Activated T-cell treated with anti-CD3 and anti-CD28 coated beads, Interleukin-2, amount 50 U/mL, for 4 hours (primary cell): ENCODE data around the gene ANTKMT. TPM values are rescaled to one million over a fixed set of nuclear protein-coding genes. Genes with fewer than 3 reads are reported as not detected.
"Not testable (repeated sequence)": the region's sequence is repeated elsewhere in the genome, so short reads cannot be mapped to it uniquely, and the experiment has no call there.

ENCODE experiments used
- ATAC-seq, 2 donors: fragments of 200-7000 bp; cut with Tn5 transposase; one replicate each; pipeline ENCODE4 v1.10.0; 2021
- DNase-seq: peaks from one replicate; pipeline ENCODE4 v3.0.0-alpha.2; 2020
- H3K27me3 Mint-ChIP-seq: one replicate; pipeline ENCODE4 v1.8.0; 2021; ENCODE audit warnings: low read depth, mixed read lengths
- H3K36me3 Mint-ChIP-seq: one replicate; pipeline ENCODE4 v1.8.0; 2022; ENCODE audit warnings: mixed read lengths; ENCODE audit not compliant: insufficient read depth
- H3K4me1 Mint-ChIP-seq: one replicate; pipeline ENCODE4 v1.8.0; 2021; ENCODE audit warnings: low read depth, mixed read lengths
- H3K4me3 Mint-ChIP-seq: one replicate; pipeline ENCODE4 v1.8.0; 2021; ENCODE audit warnings: mild to moderate bottlenecking, moderate library complexity, mixed read lengths
- H3K9me3 Mint-ChIP-seq: one replicate; pipeline ENCODE4 v1.8.0; 2021; ENCODE audit warnings: mixed read lengths
- total RNA-seq, 3 donors: library from RNA; stranded (reverse); gene quantifications; one replicate each; pipeline ENCODE4 v1.2.1, GENCODE V29; 2021

The ANTKMT gene
- total RNA-seq, 3 donors from 2014 or later: 66.0 to 75.0 (median 67.8) TPM

DNA sequence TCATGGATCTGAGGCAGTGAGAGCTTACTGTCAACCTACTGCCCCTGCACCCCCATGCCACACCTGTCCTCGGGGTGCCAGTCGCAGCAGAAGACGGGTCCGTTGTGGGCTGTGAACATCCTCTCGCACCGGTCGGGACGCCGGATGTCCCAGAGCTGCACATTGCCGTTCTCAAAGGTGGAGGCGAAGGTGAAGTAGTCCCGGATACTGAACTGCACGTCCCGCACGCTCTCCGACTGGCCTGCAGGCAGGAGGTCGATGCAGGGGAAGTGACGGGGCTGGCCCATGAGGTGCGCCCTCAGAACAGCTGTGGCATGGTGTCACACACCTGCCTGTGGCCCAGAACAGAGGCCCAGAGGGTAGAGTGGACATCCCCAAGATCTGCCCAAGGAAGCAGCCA lies 33.4 kb upstream of the ANTKMT start:
- H3K36me3 Mint-ChIP-seq: peaks cover 2% of the 10 kb centered on the region
- H3K4me3 Mint-ChIP-seq: no peak overlapping the region
- H3K4me1 Mint-ChIP-seq: peaks cover 22% of the 10 kb centered on the region
- no peak for ATAC-seq
- no peaks in the 10 kb centered on the region for H3K27me3 Mint-ChIP-seq
- no peaks in the 10 kb centered on the region for H3K9me3 Mint-ChIP-seq
- no peak for DNase-seq

- ATAC-seq (no peak), DNase-seq (no peak)
- peak overlapping the region; percentile 92 for H3K4me3 Mint-ChIP-seq
- no peaks in the 10 kb centered on the region for H3K9me3 Mint-ChIP-seq
- H3K36me3 Mint-ChIP-seq: no peaks in the 10 kb centered on the region
- H3K27me3 Mint-ChIP-seq: no peaks in the 10 kb centered on the region
- peaks cover 22% of the 10 kb centered on the region for H3K4me1 Mint-ChIP-seq
Observed at GRCh38 chr16:689175-689897, 31.6 kb upstream of the ANTKMT start.

DNA sequence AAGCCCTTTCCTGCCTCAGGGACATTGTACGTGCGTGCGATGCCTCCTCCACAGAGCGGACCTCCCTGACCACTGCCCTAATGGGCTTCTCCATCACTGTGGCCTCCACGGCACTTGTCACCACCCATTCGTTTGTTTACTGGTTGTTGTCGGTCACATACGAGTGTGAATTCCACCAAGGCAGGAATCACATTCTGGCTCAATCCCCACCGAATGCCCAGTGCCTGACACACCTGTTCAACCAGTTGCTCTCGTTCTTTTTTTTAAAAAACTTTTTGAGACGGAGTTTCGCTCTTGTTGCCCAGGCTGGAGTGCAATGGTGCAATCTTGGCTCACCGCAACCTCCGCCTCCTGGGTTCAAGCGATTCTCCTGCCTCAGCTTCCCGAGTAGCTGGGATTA lies 29.7 kb upstream of the ANTKMT start:
- Mint-ChIP-seq H3K4me3 (peak overlapping the region; percentile 62), H3K4me1 (peaks cover 28% of the 10 kb centered on the region)
- not testable (repeated sequence) for ATAC-seq, H3K36me3 Mint-ChIP-seq, H3K27me3 Mint-ChIP-seq, H3K9me3 Mint-ChIP-seq, DNase-seq

DNA sequence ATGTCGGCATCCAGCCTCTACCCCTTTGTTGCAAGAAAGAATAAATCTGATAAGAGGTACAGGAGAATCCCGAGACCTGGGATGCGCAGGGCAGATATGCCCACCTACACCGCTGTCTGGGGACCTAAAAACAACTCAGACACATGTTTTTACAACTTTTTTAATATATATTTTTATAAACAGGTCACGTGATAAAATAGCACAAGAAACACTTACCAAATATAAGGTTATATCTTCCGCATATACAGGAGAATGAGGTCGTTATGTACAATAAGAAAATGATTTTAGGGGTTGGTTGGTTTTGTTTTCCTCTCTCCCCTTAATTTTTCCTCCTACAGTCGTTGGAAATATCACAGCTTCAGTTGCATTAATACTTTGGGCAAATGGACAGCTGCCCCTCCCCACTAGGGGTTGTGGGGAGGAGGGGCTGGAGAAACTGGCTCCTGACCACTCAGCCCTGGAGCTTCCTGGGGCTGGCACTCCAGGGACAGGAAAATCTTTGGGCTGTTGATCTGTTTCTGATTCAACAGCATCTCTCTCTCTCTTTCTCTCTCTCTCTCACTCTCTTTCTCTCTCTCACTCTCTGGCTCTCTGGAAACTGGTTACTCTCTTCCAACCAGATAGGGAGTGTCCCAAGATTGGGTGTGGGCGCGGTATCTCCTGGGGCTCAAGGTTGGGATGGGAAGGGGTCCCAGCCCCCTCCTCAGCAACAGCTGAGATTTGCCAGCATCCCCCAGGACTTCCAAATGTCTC lies 28.4 kb upstream of the ANTKMT start:
- H3K4me1 Mint-ChIP-seq: peaks cover 32% of the 10 kb centered on the region
- peaks cover 2% of the 10 kb centered on the region for H3K27me3 Mint-ChIP-seq
- DNase-seq (no peak), ATAC-seq (no peak)
- H3K36me3 Mint-ChIP-seq: no peaks in the 10 kb centered on the region
- H3K9me3 Mint-ChIP-seq: no peaks in the 10 kb centered on the region
- peak overlapping the region; percentile 45 for H3K4me3 Mint-ChIP-seq

GRCh38 chr16:693364-693763 lies 27.6 kb upstream of the ANTKMT start:
- Mint-ChIP-seq H3K4me1 (peaks cover 32% of the 10 kb centered on the region), H3K9me3 (no peaks in the 10 kb centered on the region), H3K36me3 (no peaks in the 10 kb centered on the region), H3K27me3 (peaks cover 2% of the 10 kb centered on the region), H3K4me3 (no peak overlapping the region)
- ATAC-seq (no peak), DNase-seq (no peak)

- Mint-ChIP-seq H3K36me3 (no peaks in the 10 kb centered on the region), H3K4me1 (peaks cover 31% of the 10 kb centered on the region), H3K27me3 (peaks cover 2% of the 10 kb centered on the region), H3K4me3 (no peak overlapping the region), H3K9me3 (no peaks in the 10 kb centered on the region)
- ATAC-seq: no peak
- peak; percentile 37 for DNase-seq
Observed at GRCh38 chr16:693766-694165, 27.2 kb upstream of the ANTKMT start.

DNA sequence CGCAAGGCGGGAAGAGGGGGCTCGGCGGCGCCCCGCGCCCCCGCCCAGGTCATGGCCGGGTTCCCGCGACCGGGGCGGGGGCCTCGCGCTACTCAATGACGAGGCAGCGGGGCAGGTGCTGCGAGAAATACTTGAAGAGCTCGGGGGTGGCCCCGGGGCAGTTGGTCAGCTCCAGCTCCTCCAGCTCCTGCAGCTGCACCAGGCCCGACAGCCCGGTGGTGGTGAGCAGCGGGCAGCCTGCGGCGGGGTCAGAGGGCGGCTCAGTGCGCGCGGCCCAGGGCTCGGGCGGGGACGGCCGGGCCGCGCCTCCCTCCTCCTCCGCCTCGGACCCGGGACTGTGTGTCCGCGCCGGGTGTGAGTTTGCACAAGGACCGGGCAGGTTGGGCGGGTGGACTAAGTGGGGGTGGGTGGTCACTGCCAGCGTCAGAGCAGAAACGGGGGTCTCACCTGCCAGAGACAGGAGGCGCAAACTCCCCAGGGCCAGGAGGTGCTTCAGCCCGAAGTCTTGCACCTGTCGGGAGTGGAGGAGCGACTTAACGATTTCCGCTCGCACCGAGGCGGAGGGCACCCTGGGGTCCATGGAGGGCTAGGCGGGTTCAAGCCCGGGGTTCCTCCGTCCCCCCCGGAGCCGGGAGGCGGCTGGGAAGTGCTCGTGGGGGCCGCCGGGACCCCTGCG lies 26.6 kb upstream of the ANTKMT start:
- Mint-ChIP-seq H3K9me3 (no peaks in the 10 kb centered on the region), H3K36me3 (no peaks in the 10 kb centered on the region), H3K27me3 (peaks cover 2% of the 10 kb centered on the region), H3K4me3 (peak overlapping the region; percentile 55), H3K4me1 (peaks cover 29% of the 10 kb centered on the region)
- ATAC-seq: no peak
- no peak for DNase-seq

GRCh38 chr16:694863-695354 lies 26.0 kb upstream of the ANTKMT start:
- DNase-seq: no peak
- no peak for ATAC-seq
- H3K4me1 Mint-ChIP-seq: peaks cover 28% of the 10 kb centered on the region
- H3K27me3 Mint-ChIP-seq: peaks cover 2% of the 10 kb centered on the region
- no peaks in the 10 kb centered on the region for H3K9me3 Mint-ChIP-seq
- H3K4me3 Mint-ChIP-seq: peak overlapping the region; percentile 46
- no peaks in the 10 kb centered on the region for H3K36me3 Mint-ChIP-seq

DNA sequence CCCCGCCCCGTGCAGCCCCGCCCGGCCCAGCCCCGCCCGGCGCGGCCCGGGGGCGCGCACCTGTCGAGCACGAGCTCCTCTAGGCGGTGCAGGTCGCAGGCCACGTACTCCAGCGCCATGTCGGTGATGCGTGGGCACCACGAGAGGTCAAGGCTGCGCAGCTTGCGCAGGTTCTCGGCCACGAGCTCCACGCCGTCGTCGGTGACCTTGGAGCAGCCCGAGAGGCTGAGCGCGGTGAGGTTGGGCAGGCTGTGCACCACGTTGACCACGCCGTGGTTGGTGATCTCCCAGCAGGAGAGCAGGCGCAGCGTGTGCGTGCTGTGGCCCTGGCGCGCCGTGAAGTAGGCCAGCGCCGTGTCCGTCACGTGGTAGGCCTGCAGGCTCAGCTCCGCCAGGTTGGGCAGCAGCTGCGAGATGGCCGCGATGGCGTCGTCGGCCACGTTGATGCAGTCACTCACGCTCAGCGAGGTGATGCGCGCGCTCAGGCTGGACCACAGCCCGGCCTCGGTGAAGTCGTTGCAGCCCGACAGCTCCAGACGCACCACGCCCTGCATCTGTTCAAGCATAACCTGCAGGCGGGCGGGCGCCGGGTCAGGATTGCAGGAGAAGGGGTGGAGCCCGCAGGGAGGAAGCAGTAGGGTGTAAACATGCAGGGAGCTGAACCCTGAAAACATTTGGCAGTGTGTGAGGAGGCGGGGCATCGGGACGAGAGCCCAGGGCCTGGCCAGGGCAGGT lies 25.4 kb upstream of the ANTKMT start:
- Mint-ChIP-seq H3K4me3 (peak overlapping the region; percentile 78), H3K9me3 (no peaks in the 10 kb centered on the region), H3K36me3 (no peaks in the 10 kb centered on the region), H3K27me3 (peaks cover 4% of the 10 kb centered on the region), H3K4me1 (peaks cover 27% of the 10 kb centered on the region)
- peak; percentile 66 for DNase-seq
- ATAC-seq: peak; percentile 77 to 81

- peaks cover 20% of the 10 kb centered on the region for H3K27me3 Mint-ChIP-seq
- no peaks in the 10 kb centered on the region for H3K36me3 Mint-ChIP-seq
- ATAC-seq (no peak), DNase-seq (no peak)
- H3K9me3 Mint-ChIP-seq: no peaks in the 10 kb centered on the region
- H3K4me3 Mint-ChIP-seq: no peak overlapping the region
- peaks cover 22% of the 10 kb centered on the region for H3K4me1 Mint-ChIP-seq
Observed at GRCh38 chr16:698911-699671, 21.9 kb upstream of the ANTKMT start.

DNA sequence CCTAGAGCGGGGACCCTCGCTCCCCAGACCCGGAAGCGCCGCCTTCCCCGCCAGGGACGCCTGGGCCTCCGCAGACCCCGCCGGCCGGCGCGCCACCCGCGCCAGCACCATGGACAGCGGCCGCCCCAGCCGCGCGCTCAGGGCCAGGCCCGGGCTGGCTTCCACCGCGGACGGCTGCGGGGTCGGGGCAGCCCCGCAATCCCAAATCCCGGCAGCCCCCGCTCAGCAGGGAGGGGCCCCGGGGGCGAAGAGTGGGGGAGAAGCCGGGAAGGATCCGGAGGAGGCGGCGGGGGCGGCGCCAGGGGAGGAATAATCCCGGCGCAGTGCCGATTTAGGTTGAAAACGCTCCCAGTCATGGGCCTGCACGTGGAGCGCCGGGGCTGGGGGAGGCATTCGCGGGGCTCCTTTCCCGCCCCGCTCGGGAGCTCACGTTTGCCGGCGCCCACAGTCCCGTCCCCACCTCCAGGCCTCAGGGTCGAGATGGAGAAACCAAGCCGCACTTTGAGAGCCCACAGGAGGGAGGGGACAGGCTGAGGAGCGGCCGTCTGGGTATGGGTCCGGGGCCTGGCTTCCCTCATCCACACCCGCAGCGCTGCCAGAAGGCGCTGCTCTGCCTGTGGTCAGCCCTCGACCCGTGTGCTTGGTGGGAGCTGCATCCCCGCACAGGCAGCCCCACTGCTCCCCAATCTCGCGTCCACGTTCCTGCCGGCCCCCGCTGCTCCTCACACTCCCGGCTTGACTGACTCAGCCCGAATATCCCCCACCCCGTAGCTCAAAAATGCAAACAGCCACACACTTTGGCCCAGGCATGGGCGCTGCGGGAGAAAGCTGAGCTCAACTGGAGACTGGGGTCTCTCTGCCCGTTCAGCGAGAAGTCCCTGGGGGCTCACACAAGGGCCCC lies 20.0 kb upstream of the ANTKMT start:
- DNase-seq (peak; percentile 48), ATAC-seq (peak; percentile 79)
- H3K36me3 Mint-ChIP-seq: no peaks in the 10 kb centered on the region
- H3K4me3 Mint-ChIP-seq: no peak overlapping the region
- no peaks in the 10 kb centered on the region for H3K9me3 Mint-ChIP-seq
- peaks cover 15% of the 10 kb centered on the region for H3K4me1 Mint-ChIP-seq
- peaks cover 20% of the 10 kb centered on the region for H3K27me3 Mint-ChIP-seq

GRCh38 chr16:702341-702740 lies 18.6 kb upstream of the ANTKMT start:
- H3K27me3 Mint-ChIP-seq: peaks cover 32% of the 10 kb centered on the region
- DNase-seq (no peak), ATAC-seq (no peak)
- H3K4me1 Mint-ChIP-seq: peaks cover 12% of the 10 kb centered on the region
- no peak overlapping the region for H3K4me3 Mint-ChIP-seq
- H3K36me3 Mint-ChIP-seq: no peaks in the 10 kb centered on the region
- no peaks in the 10 kb centered on the region for H3K9me3 Mint-ChIP-seq

- ATAC-seq (no peak), DNase-seq (no peak)
- peaks cover 41% of the 10 kb centered on the region for H3K27me3 Mint-ChIP-seq
- no peak overlapping the region for H3K4me3 Mint-ChIP-seq
- peaks cover 12% of the 10 kb centered on the region for H3K4me1 Mint-ChIP-seq
- H3K36me3 Mint-ChIP-seq: no peaks in the 10 kb centered on the region
- H3K9me3 Mint-ChIP-seq: no peaks in the 10 kb centered on the region
Observed at GRCh38 chr16:703406-703805, 17.5 kb upstream of the ANTKMT start.
